A673 (cell line): ENCODE measurements around the gene TLE1.

Source experiments
- EZH2 ChIP-seq: fragments of 200-600 bp; sonication (generic); IDR thresholded peaks from 2 replicates; pipeline ENCODE4 v1.6.1; 2017; ENCODE audit warnings: borderline replicate concordance, low read depth, mild to moderate bottlenecking, mixed read lengths, antibody characterized with exemption, low read length; ENCODE audit not compliant: poor library complexity, severe bottlenecking
- TF ChIP-seq, protein P1 (sequence below): fragments of 300-800, 200-600 bp; sonication (generic); conservative IDR thresholded peaks from 2 replicates; pipeline ENCODE4 v1.5.1; 2017; ENCODE audit warnings: low read depth, mild to moderate bottlenecking, antibody characterized with exemption, low read length, moderate library complexity, mixed read lengths

DNA sequence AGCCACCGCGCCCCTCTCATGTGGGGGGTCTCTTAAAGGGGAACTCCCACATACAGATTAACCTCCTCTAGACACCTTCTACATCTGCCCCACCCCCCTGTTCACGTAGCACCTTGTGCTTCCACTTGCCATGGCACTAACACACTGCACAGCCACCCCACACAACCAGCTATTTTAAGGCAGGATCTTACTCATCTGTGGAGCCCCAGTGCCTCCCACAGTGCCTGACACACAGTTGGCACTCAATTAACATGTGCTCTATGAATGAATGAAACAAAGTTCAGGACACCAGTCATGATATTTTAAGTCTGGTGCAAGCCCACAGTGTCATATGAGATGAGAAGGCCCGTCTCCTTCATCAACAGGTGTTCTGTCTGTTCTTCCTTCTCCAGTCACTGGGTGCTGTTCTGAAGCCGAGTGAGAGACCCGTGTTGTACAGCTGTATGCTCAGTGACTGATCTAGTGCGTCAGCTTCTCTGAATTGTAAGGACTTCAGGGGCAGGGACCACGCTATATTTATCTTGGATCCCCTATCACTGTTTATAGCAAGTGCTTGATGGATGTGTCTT lies 149.1 kb downstream of the TLE1 start:
- TF ChIP-seq, protein P1, sequence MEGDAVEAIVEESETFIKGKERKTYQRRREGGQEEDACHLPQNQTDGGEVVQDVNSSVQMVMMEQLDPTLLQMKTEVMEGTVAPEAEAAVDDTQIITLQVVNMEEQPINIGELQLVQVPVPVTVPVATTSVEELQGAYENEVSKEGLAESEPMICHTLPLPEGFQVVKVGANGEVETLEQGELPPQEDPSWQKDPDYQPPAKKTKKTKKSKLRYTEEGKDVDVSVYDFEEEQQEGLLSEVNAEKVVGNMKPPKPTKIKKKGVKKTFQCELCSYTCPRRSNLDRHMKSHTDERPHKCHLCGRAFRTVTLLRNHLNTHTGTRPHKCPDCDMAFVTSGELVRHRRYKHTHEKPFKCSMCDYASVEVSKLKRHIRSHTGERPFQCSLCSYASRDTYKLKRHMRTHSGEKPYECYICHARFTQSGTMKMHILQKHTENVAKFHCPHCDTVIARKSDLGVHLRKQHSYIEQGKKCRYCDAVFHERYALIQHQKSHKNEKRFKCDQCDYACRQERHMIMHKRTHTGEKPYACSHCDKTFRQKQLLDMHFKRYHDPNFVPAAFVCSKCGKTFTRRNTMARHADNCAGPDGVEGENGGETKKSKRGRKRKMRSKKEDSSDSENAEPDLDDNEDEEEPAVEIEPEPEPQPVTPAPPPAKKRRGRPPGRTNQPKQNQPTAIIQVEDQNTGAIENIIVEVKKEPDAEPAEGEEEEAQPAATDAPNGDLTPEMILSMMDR = no peak
- TF ChIP-seq EZH2 = no peak
